Stimulated activated CD4-positive, alpha-beta T cell treated with anti-CD3 and anti-CD28 coated beads, TNF-alpha, amount 100 ng/mL, for 4 hours (primary cell): Measurements from ENCODE around the gene WASF2.
"Not testable (repeated sequence)": the region's sequence is repeated elsewhere in the genome, so short reads cannot be mapped to it uniquely, and the experiment has no call there.

Experiments used
- DNase-seq, 3 experiments: peaks; one replicate each; pipeline ENCODE4 v3.0.0-alpha.2; 2020; ENCODE audit warnings: low read depth in 3 of 3

The WASF2 gene

DNA sequence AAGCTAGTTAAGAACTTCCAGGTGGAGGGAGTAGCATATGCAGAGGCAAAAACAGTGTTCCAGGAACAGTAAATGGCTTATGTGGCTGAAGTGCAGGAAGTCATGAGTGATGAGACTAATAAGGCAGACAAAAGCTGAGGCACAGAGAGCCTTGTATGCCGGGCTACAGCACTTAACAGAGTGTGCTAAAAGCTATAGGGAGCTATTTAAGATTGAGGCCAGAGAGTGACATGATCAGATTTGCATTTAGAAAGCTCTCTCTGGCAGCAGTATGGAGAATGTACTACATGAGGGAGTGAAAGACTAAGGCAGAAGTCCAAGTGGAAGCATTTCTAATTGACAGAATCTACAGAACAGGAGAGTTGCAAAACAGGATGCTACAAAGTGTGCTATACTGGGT lies 38.6 kb downstream of the WASF2 start:
- no peak for DNase-seq

DNA sequence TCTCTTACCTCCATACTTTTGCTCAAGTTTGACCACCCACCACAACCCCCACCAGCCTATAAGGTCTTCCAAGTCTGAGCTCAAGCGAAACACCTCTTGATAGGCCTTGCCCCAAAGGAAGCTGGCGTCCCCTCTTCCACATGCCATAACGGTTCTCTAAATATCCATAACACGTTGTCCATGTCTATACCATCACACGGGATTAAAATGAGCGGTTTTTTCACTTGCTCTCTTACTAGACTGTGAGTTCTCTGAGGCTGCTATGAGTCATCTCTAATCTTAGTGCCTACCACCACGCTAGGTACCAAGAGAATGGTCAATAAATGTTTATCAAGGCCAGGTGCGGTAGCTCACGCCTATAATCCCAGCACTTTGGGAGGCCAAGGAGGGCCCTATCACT lies 41.0 kb downstream of the WASF2 start:
- DNase-seq = no peak

DNA sequence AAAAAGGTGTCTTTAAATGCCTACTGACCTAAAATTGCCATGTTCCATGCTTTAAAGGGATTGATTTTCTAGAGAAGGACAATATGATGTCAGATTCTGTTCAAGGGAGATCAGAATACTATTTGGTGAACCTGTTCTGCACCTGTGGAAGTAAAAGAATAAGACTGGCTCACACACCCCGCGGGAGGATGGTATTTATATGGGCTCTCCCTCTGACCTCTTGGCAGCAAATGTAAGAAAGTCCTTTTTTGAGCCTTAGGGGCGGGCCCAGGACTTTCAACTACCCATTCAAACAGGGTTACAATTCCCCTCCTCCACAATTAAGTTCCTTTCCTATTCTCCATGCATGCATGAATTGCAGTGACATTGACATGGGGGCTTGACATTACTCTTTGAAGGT lies 42.1 kb downstream of the WASF2 start:
- no peak for DNase-seq

DNA sequence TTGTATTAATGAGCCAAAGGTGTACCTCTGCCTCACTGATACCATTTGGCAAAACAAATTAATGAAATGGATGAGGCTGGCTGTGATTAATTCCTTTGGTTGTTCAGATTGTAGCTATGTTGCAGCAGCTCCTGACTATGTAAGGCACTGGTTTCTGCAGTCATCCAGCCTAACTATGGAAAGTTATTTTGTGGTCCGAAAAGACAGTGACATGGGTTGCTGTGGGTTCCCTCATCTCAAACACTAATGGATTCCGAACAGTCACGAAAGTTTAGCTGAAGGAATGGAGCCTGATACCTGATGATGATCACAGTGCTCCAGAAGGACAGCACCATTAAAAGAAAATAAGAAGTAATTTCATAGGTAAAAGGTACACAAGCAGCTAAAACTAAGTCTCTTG lies 42.6 kb downstream of the WASF2 start:
- no peak for DNase-seq

DNA sequence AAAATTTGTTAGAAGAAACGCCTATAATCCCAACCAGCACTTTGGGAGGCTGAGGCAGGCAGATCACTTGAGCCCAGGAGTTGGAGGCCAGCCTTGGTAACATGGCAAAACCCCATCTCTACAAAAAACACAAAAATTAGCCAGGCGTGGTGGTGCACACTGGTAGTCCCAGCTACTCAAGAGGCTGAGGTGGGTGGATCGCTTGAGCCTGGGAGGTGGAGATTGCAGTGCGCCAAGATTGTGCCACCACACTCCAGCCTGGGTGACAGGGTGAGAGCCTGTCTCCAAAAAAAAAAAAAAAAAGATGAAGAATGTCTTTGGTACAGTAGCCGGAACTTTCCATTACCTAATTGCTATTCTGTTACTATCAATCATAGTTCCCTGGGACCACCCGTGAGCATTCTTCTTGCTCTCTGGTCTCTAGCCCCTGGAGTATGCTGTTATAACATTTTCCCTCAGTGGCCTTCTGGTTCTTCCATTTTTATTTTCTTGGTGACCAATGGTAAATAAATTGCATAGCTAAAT lies 43.4 kb downstream of the WASF2 start:
- DNase-seq = no peak

- DNase-seq = no peak
These were observed 44.6 kb downstream of the WASF2 start for GRCh38 chr1:27445177-27445936.

- DNase-seq = no peak
These were observed 45.3 kb downstream of the WASF2 start for GRCh38 chr1:27444632-27445031.

GRCh38 chr1:27439150-27439549 lies 50.8 kb downstream of the WASF2 start:
- no peak for DNase-seq

GRCh38 chr1:27438621-27439061 lies 51.3 kb downstream of the WASF2 start:
- DNase-seq = no peak

- no peak for DNase-seq
These were observed 53.5 kb downstream of the WASF2 start for GRCh38 chr1:27436204-27437159.

DNA sequence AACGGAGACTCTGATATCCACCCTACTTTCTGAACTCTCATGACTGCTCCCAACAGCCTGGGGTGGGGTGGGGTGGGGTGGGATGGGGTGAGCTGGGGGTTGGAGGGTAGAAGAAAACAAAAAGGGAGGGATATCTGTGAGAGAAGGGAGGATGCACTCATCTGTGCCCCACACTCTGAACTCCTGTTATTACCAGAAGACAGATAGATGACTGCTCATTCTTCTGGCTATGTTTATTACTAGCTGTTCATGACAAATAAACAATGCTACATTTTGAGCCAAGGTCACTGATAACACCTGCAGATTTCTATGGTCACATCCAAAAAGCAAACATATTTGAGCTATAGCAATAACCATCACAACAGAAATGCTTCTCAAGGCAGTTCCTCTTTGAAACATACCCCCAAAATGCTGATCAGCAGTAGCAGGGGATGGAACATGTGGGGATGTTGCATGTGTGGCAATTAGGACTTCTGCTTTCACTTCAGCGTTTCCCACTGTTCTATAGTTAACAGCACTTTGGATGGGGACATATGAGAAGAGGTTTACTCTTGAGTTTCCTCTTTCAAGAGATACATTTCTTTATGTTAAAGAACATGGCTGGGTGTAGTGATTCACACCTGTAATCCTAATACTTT lies 54.3 kb downstream of the WASF2 start:
- DNase-seq = no peak

DNA sequence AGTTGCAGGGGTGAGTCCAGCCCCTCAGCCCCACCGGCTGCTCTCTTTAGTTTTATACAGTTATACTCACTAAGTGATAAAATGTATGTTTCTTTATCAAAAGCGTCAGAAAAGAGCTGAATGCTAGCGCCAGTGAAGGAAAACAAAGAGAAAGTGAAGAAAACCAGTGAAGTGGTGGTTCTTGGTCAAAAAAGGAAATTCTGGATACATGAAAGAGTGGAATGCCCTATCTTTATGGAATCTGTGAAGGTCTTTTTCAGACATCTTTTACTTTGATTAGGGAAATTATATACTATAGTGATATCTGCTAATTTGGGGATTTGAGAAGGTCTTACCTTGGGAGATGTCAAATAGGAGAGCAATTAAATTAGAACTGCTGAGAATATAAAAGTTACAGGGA lies 56.3 kb downstream of the WASF2 start:
- DNase-seq = no peak

- DNase-seq = not testable (repeated sequence)
These were observed 57.2 kb downstream of the WASF2 start for GRCh38 chr1:27432725-27433124.

GRCh38 chr1:27431601-27431940 lies 58.4 kb downstream of the WASF2 start:
- no peak for DNase-seq

DNA sequence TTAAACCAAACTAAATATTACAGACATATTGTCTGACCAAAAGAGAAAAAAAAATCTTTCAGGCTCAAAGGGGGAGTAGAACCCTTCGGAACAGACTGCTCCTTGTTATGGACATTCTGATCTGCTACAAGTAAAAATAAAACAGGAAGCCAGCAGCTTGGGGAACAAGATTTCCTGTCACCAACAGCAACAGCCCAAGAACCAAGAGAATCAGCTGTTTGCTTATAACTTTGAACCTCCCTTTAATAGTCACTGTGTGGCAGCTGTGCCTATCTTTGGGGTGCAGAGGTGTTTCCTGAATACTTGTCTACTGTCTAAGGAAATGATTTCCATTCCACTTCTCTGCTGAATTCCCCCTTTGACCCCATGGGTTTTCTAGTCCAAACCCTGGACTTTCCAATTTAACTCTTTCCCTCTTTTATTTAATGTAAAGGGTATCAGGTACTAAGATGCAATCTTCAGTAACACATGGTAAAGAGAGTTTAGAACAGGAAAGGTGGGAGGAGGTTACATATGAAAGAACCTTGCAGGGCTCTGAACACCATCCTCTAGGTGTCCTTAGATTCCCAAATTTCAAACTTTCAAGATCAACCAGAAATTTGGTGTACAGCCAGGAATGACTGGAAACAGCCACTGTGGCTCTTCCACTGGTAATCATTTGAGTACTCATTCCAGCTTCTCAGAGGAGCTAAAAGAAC lies 58.9 kb downstream of the WASF2 start:
- DNase-seq = no peak

- no peak for DNase-seq
These were observed 60.9 kb downstream of the WASF2 start for GRCh38 chr1:27429029-27429425.

GRCh38 chr1:27428316-27429028 lies 61.5 kb downstream of the WASF2 start:
- peak in 1 of 3 experiments; percentile 13 for DNase-seq

GRCh38 chr1:27427816-27428315 lies 62.1 kb downstream of the WASF2 start:
- DNase-seq = no peak

GRCh38 chr1:27427329-27427728 lies 62.6 kb downstream of the WASF2 start:
- DNase-seq = no peak

DNA sequence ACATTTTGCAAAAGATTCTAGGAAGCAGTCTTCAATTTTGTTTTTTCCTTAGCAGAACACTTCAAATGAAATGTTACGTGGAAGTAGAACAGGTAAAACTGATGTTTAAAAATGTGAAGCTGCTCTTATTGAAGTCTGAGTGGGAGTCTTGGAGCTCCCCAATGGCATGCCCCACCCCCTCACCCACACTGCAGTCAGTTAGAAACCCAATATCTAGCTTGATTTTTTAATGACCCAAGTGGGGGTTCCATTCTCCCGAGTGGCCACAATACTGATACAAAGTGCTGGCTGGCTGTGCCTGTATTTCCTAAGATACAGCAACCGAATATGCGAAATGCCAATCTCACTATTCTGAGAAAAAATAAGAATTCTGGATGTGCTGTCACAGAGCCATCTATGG lies 66.3 kb downstream of the WASF2 start:
- DNase-seq = no peak
